Upper lobe of left lung (tissue), 4 donors: Measurements from ENCODE around the gene TENT5A.

Experiments
- CTCF ChIP-seq, 6 experiments: fragments of 450-650 bp in 4 of 6; fragments of 200-600 bp in 2 of 6; sonication (generic) in 2 of 6; IDR thresholded peaks; one replicate each; pipeline ENCODE4 v1.5.1; 2016 to 2019; ENCODE audit warnings: antibody characterized with exemption in 6 of 6
- EP300 ChIP-seq, 4 donors: sonication (generic); formaldehyde crosslinking; IDR thresholded peaks; one replicate each; pipeline ENCODE4 v1.5.1; 2017; ENCODE audit warnings: antibody characterized with exemption in 4 of 4, control low read depth in 2 of 4
- POLR2A ChIP-seq, 4 donors: fragments of 450-650 bp; IDR thresholded peaks; one replicate each; pipeline ENCODE4 v1.5.1; 2016 to 2017; ENCODE audit warnings: antibody characterized with exemption in 4 of 4, mild to moderate bottlenecking in 2 of 4
- POLR2AphosphoS5 ChIP-seq, 2 donors: sonication (generic); formaldehyde crosslinking; IDR thresholded peaks; one replicate each; pipeline ENCODE4 v1.5.1; 2017; ENCODE audit warnings: antibody characterized with exemption in 2 of 2

GRCh38 chr6:81748994-81749393 lies 3.5 kb downstream of the TENT5A start:
- TF ChIP-seq CTCF (IDR thresholded peaks at IDR 0.05) (no peak), POLR2A (IDR thresholded peaks at IDR 0.05) (no peak), POLR2AphosphoS5 (IDR thresholded peaks at IDR 0.05) (no peak), EP300 (IDR thresholded peaks at IDR 0.05) (no peak)
